ENCODE measurements around the gene ARHGAP27.
"Not testable (repeated sequence)": the region's sequence is repeated elsewhere in the genome, so short reads cannot be mapped to it uniquely, and the experiment has no call there.

Gene ARHGAP27, protein sequence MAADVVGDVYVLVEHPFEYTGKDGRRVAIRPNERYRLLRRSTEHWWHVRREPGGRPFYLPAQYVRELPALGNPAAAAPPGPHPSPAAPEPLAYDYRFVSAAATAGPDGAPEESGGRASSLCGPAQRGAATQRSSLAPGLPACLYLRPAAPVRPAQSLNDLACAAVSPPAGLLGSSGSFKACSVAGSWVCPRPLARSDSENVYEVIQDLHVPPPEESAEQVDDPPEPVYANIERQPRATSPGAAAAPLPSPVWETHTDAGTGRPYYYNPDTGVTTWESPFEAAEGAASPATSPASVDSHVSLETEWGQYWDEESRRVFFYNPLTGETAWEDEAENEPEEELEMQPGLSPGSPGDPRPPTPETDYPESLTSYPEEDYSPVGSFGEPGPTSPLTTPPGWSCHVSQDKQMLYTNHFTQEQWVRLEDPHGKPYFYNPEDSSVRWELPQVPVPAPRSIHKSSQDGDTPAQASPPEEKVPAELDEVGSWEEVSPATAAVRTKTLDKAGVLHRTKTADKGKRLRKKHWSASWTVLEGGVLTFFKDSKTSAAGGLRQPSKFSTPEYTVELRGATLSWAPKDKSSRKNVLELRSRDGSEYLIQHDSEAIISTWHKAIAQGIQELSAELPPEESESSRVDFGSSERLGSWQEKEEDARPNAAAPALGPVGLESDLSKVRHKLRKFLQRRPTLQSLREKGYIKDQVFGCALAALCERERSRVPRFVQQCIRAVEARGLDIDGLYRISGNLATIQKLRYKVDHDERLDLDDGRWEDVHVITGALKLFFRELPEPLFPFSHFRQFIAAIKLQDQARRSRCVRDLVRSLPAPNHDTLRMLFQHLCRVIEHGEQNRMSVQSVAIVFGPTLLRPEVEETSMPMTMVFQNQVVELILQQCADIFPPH

DNA sequence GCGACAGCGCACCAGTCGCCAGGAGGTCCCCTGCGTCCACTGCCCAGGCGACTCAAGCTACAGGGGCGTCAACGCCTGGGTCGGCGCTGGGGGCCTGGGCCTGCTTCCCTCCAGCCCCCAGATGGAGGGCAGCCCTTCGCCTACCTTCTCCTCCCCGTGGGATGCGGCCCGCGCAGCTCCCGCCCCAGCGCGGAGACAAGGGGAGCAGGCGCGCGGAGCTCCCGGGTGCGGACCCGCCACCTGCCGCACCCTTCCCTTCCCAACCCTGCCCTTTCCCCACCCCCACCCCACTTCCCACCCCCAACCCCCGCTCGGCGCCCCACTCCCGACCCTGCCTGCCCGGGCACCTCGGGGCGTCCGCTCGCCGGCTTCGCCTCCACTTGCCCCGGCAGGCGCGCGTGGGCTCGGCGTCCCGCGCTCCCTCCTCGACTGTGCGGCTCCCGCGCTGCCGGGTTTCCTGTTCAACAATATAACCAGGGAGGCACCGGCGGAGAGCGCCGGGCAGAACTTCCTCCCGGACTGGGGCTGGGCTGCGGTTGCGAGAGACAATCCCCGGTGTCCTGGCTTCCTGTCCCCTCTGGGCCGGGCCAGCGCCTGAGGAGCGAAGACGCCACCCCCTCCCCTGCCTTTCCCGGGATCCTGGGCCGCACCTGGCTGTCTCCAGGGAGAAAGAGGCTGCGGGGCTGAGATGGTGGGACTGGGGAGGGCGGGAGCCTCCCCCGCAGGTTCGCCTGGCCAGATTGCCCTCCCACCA is at the start of gene ARHGAP27:
Gene ARHGAP27, minus strand, starts transcription at position 466 of the 754 bp plus-strand sequence. CDS start 2,591 bp downstream, outside the sequence.
- peak; percentile 32 to 53 for DNase-seq

DNA sequence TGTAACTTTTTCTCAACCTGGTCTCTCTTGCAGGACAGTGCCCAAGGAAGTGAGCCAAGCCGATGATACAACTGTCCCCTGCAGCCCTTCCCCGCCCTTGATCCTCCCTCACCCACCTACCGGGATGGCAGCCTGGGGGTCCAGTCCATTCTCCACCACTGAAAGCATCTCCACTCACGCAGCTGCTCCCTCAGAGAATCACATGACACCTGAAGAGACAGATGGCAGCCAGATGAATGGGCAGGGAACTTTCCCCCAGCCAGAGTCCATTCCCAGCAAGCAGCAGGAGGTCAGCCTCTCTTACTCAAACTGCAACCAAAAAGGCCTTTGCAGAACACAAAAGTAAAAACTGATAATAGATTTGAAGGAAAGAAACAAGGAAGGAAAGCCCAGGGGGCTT is 49.6 kb upstream of the ARHGAP27 start:
- DNase-seq, result not testable (repeated sequence)

DNA sequence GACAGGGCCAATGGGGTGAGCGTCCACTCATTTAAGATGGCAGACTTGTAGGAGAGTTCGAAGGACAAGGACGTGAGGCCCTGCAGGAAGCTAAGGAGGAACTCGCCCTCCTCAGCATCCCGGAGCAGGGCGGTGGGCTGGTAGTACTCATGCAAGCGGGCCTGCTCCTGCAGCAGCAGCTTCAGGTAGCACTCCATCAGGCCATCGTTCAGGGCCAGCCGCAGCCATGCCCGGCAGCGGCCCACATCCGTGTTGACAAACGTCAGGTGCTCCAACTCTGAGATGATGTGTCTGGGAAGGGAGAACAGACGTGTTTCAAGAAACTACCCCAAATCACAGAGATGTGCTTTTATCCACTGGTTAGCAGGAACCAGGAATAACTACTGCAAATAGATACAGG is 42.8 kb upstream of the ARHGAP27 start:
- not testable (repeated sequence) for DNase-seq

DNA sequence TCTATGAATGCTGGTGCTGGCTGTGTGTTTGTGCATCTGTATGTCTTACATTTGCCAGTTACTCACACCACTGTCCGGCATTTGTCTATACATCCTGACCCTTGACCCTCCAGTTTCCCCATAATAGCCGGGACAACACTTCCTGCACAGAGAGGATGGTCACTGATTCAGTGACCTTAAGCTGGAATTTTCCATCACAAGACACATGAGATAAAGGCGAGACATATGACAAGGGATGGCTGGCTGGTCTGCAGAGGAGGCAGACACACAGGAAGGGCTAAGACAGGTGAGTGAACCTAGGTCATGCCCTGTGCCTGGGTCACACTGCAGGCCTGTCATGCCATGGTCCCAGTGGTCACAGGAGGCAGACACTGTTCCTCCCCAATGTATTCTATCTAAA is 39.6 kb upstream of the ARHGAP27 start:
- DNase-seq, result not testable (repeated sequence)

DNA sequence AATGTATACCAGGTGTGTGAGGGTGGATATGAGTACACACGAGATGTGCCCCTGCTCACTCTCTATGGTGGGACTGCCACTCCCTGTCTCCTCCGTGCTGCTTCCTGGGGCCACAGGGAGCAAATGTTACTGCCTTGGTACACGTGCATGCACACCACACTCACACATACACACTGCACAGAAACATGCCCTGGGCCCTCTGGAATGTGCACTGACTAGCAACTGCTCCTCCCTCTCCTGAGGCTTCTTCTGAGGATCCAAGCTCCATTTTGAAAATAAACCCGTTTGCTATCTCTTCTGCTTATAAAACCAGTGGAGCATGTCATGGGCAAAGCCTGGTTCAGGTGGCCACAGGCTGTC is 36.5 kb upstream of the ARHGAP27 start:
- DNase-seq, result not testable (repeated sequence)

DNA sequence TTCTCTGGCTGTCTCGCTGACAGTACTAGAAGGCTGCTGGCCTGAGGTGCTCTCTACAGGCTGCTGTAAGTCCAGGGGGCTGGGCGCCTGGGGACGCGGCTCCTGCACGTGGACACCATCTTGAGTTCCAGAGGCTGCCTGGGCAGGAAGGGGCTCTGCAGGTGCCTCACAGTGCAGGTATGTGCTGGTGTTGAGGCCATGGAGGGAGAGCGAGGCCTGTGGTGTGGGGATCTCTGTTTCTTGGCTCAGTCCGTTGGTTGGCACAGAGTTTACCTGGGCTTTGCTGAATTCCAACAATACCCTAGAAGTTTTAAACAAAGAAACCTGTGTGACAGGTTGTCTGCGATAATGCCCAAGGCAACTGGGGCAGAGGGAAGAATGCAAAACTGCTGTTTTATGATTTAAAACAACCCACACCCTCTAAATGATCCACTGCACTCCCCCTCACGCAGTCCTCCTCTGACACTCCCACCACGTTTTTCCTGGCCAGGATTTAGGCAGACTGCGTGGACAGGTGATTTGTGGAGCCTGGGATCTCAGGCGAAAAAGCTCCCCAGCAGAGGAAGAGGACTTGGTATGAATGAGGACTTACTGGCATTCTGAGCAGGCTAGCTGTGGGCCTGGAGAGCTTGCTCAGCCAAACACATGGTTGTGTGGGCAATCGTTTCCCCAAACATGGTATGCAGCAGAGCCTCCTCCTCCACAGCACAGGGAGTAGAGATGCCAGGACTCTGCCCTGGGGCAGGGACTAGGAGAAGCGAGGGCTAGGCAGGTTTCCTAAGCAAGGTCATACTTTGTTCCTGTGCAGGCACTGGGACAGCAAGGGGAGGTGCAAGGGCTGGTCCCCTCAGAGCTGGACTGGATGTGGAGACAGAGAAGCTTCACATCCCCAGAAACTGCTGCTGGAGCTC is 35.9 kb upstream of the ARHGAP27 start:
- DNase-seq, result not testable (repeated sequence)

DNA sequence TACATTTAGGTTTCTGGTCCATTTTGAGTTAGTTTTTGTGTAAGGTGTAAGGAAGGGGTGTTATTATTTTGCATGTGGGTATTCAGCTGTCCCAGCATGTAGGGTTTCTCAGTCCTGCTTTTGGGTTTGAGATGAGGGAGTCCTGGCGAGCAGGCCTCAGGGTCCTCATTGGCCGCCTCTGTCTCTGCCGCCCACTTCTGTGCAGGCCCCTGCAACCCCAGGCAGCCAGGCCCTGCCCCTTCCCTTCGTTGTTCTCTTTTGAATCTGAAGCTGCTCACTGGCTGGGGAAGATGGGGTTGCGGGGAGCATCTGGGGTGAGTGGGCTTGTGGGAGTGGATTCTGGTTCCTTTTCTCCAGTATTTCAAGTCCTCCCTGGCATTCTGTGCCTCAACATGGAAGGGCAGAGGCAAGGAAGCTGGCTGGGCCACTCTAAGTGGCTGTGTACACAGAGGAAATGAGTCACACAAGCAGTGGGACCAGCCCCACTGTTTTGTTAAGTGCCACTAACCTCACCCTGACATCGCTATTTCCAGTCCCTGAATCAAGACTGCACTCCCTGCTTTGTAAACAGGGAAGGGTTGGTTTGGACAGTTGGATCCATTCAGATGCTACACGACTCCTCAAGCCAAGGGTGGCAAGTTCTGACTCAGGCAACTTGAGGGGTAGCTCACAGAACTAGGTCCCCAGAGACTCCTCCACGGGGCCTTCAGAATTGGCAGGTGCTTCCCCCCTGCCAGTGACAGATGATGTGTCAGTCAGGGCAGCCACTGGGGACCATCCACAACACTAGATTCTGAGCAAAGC is 29.1 kb upstream of the ARHGAP27 start:
- DNase-seq, result peak; percentile 22 to 44

DNA sequence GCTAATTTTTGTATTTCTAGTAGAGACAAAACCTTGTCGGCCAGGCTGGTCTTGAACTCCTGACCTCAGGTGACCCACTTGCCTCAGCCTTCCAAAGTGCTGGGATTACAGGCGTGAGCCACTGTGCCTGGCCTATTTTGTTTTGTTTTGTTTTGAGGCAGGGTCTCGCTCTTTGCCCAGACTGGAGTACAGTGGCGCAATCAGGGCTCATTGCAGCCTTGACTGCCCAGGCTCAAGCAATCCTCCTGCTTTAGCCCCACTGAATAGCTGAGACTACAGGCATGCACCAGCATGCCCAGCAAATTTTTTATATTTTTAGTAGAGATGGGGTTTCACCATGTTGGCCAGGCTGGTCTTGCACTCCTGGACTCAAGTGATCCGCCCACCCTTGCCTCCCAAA is 27.8 kb upstream of the ARHGAP27 start:
- not testable (repeated sequence) for DNase-seq

DNA sequence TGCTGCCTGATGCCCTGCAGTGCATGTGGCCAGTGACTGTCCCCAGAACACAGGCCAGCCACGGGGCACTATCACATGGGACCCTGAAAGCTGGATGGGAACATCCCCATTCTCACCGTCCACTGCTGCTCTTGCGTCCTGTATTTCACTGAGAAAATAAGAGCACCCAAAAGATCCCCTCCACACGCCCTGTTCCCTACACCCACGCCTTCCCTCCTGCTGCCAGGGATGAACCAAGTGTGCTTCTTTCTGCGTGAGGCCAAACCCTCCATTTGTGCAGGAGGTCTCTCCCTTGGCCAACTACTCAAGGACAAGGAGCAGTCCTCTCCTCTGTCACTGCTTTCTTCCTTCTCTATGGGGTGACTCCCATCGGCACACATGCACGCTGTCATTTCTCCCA is 21.7 kb upstream of the ARHGAP27 start:
- DNase-seq, result not testable (repeated sequence)

DNA sequence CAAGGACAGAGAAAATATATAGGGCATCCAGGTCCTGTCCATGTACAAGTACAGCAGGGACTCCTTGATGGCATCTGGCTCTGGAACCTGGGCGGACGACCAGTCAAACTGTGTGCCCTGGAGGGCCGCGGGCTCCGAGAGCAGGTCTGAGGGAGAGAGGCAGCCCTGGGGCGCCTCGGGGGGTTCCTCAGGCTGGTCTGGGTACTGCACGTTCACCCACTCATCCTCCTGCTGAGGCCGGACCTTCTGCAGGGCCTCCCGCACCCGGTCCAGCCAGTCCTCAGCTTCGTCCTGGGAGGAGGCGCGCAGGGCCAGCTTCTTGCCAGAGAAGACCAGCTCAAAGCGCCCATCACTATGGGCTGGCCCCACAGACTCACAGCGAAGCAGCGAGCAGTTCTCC is 21.1 kb upstream of the ARHGAP27 start:
- not testable (repeated sequence) for DNase-seq

DNA sequence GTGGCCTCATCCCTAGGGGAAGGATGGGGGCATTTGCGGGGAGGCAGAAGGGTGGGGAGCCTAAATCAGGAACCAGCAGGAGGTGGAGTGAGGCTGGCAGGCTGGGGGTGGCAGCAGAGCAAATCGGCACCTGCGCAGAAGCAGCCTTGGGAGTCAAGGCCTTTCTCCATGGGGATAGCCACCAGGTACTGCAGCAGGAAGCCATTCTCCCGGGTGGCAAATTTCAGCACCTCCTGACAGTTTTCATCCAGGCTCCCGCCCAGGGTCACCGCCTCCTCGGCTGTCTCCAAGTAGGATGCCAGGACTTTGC is 20.5 kb upstream of the ARHGAP27 start:
- not testable (repeated sequence) for DNase-seq

DNA sequence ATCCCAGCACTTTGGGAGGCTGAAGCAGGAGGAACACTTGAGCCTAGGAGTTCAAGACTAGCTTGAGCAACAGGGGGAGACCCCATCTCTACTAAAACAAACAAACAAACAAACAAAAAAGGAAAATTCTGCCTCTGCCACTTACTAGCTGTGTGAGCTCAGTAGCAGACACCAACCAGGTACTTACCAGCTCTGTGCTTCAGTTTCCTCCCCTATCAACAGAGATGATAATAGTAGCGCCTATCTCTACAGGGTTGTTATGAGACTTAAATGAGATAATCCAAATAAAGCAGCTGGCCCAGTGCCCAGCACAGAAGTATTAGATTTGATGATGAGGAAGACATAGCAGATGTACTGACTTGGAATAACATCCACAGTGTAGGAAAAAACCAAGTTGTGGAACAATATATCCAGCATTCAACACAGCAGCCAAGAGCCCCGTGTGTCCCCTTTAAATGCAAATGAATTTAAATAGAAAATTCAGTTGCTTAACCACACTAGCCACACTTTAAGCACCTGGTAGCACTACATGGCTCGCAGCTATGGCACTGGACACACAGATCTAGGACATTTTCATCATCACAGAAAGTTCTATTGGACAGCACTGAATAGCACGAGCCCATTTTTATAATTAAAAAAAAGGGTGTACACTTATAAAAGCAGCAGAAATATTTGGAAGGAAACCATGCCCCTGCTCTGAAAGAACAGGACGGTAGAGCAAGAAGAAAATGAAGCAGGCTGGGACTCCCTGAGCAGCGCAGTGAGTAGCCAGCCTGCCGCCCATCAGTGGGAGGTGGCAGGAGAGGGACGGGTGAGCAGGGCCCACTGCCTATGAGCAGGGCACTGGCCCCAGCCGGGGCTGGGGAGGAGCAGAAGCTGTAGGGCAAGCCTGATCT is 19.9 kb upstream of the ARHGAP27 start:
- not testable (repeated sequence) for DNase-seq

DNA sequence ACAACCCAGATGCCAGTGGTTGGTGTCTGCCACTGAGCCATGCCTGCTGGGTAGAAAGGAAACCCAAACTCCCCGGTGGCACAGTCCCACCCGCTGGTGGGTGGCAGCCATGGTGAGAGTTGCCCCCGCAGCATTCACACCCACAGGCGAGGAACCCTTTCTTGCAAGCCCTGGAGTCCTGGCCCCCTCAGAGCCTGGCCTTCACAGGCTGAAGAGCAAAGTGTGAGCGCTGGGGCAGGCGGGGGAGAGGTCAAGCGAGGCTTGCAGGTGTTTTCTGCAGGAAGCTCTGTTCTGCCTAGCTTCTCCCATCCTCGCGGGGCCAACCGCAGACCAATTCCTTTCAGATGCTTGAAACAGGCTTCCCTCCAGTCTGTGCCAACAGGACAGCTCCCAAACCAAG is 19.0 kb upstream of the ARHGAP27 start:
- not testable (repeated sequence) for DNase-seq

DNA sequence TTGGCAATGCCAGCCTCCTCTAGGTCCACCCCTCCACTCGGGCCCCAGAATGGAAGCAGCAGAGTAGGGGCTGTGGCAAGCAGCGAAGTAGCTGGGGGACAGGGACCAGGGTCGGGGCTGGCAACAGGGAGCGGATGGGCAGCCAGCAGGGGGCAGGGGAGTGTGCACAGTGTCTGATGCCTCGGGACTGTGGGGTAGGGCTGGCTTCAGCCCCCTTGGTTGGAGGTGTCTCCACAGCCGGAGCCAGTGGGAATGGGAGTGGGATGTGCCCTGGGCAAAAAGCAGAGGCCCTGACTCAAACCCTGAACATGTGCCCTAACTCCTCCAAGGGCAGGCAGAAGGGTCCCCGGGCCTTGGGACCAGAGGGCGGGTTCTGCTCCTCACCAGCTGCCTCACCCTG is 18.5 kb upstream of the ARHGAP27 start:
- DNase-seq, result no peak

DNA sequence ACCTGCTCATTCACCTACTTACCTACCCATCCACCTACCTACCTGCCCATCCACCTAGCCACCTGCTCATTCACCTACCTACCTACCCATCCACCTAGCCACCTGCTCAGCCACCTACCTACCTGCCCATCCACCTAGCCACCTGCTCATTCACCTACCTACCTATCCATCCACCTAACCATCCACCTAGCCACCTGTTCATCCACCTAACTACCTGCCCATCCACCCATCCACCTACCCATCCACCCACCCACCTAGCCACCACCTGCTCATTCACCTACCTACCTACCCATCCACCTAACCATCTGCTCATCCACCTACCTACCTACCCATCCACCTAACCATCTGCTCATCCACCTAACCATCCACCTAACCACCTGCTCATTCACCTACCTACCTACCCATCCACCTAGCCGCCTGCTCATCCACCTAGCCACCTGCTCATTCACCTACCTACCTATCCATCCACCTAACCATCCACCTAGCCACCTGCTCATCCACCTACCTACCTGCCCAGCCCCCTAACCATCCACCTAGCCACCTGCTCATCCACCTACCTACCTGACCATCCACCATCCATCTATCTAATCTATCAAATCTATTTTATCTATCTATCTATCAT is 17.1 kb upstream of the ARHGAP27 start:
- DNase-seq, result not testable (repeated sequence)

DNA sequence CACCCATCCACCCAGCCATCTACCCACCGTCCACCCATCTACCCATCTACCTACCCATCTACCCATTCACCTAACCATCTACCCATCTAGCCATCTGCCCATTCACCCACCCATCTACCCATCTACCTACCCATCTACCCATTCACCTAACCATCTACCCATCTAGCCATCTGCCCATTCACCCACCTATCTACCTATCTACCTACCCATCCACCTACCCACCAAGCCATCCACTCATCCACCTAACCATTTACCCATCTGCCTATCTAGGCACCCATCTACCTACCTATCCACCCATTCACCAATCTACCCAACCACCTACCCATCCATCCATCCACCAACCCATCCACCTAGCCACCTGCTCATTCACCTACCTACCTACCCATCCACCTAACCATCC is 16.6 kb upstream of the ARHGAP27 start:
- DNase-seq, result not testable (repeated sequence)

DNA sequence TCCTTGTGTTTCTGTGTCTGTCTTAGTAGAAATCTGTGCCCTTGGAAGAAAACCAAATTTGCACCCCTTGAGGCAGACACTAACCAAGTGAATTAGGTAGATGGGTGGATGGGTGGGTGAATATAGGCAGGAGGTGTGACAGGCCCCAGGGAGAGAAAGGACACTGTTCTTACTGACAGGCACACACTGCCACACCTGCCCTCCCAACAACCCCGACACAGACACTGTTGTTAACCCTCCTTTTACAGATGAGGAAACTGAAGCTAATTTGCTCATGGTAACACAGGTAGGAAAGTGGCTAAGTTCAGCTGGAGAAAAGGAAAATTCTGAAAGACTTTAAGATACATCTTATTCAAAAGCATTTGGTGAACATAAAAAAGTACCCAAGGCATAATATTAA is 15.8 kb upstream of the ARHGAP27 start:
- not testable (repeated sequence) for DNase-seq

DNA sequence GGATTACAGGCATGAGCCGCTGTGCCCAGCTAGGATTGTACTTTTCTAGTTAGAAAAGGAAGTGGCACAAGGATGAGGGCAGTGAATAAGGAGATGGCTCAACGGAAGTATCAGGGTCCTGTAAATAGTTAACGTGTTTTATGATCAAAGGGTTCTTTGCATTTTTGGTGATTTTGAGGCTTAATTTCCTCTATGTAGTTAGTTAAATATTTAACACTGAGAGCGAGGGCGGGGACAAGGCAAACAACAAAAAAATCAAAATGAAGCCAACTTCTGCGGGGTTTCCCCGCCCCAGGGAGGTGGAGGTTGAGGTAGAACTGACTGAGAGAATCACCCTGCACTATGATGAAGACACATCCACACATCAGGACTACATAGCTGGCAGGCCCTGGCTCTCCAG is 15.4 kb upstream of the ARHGAP27 start:
- DNase-seq, result not testable (repeated sequence)

DNA sequence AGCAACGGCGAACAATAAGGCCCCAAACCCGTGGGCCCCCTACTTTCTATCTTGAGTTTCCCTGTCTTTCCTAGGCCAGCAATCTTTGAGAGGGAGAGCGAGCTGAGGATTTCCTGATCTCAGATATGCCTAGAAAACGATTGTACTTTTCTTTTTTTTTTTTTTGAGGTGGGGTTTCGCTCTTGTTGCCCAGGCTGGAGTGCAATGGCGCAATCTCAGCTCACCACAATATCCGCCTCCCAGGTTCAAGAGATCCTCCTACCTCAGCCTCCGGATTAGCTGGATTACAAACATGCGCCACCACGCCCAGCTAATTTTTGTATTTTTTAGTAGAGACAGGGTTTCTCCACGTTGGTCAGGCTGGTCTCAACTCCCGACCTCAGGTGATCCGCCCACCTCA is 15.0 kb upstream of the ARHGAP27 start:
- not testable (repeated sequence) for DNase-seq

Measured in CD4-positive, alpha-beta T cell treated with Interferon alpha-2 for 1 hour (primary cell).